Measurements from ENCODE around the gene BCL6. TPM values are rescaled to one million over a fixed set of nuclear protein-coding genes. Genes with fewer than 3 reads are reported as not detected.

BCL6 gene
- total RNA-seq, 4 donors from 2014 or later = 193 to 441 (median 282) TPM

DNA sequence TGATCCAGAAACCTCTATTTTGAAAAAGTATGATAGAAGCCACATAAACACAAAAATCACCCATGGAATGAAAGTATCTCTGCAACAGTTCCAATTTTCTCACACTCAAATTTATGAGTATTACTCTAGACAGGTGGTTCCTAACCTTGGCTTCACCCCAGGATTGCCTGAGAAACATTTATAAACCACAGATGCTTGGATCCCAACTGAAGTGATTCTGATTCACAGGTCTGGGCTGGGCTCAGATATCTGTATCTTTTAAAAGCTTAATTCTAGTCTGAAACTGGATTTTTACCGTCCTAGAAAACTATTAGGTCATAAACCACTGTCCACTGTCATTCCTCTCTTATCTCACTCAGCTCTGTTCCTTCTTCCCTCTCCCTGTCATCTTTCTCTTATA lies 67.7 kb downstream of the BCL6 start:
- no peak for DNase-seq (ENCODE audit: low spot score in 2 of 2)
- intact Hi-C loops (cut with DNase I; ENCODE audit: low total_unique reads) = loop anchor here (5.0 kb wide), 1 partner anchor 355 kb away; no protein-coding TSS in a partner anchor
- H3K4me3 ChIP-seq (ENCODE audit: low read depth, poor library complexity, severe bottlenecking) = no peak overlapping the region
- TF ChIP-seq CTCF (IDR thresholded peaks at IDR 0.05) (no peak), POLR2A (IDR thresholded peaks at IDR 0.05) (no peak)
- WGBS, 2 donors = 41 to 55% methylated on average over 1 of the region's 1 CpG

DNA sequence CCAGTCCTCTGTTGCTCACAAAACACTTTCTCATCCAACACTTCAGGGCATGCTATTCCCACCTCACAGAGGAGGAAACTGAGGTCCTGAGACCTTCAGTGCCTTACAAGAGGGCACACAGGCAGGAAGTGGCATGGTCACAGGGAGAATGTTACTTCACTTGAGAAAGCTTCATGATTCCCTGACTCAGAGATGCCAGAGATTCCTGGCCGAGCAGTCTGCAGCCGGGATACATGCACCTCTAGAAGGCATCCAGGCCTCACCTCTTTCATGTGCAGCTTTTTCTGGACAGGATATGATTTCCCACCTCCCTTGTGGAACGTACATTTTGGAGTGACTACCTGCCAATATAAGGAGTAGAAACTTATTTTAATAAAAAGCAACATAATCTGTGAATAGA lies 72.3 kb downstream of the BCL6 start:
- no peak overlapping the region for H3K4me3 ChIP-seq (ENCODE audit: low read depth, poor library complexity, severe bottlenecking)
- 62 to 68% methylated on average over 3 of the region's 3 CpGs for WGBS, 2 donors
- no peak for TF ChIP-seq CTCF (IDR thresholded peaks at IDR 0.05)
- no peak for TF ChIP-seq POLR2A (IDR thresholded peaks at IDR 0.05)
- DNase-seq (ENCODE audit: low spot score in 2 of 2) = no peak
- intact Hi-C loops (cut with DNase I; ENCODE audit: low total_unique reads) = no loop called here

Other genes starting within 250 kb of the BCL6 start
- not detected for gene SST, start 75.1 kb downstream of the BCL6 start, total RNA-seq
- gene RTP2, start 42.9 kb downstream of the BCL6 start, total RNA-seq = not detected

Measured in lower leg skin (tissue), 4 donors.